Activated naive CD4-positive, alpha-beta T cell (primary cell): ENCODE measurements around the gene MAP2K2.

Source experiments
- DNase-seq, 4 experiments: peaks; one replicate each; lab custom pipeline; 2025; lab: John Stamatoyannopoulos, UW

MAP2K2 gene

GRCh38 chr19:4060621-4061177 is 63.2 kb downstream of the MAP2K2 start:
- no peak for DNase-seq

GRCh38 chr19:4059891-4060620 is 63.9 kb downstream of the MAP2K2 start:
- DNase-seq: no peak

GRCh38 chr19:4059453-4059871 is 64.5 kb downstream of the MAP2K2 start:
- no peak for DNase-seq

- no peak for DNase-seq
These were observed 65.0 kb downstream of the MAP2K2 start for GRCh38 chr19:4058693-4059452.

GRCh38 chr19:4057931-4058692 is 65.8 kb downstream of the MAP2K2 start:
- no peak for DNase-seq

GRCh38 chr19:4055209-4055552 is 68.7 kb downstream of the MAP2K2 start:
- no peak for DNase-seq

GRCh38 chr19:4054441-4055208 is 69.3 kb downstream of the MAP2K2 start:
- DNase-seq: no peak

GRCh38 chr19:4053423-4054324 is 70.2 kb downstream of the MAP2K2 start:
- DNase-seq: no peak

GRCh38 chr19:4052993-4053422 is 70.9 kb downstream of the MAP2K2 start:
- DNase-seq: no peak

GRCh38 chr19:4052114-4052992 is 71.6 kb downstream of the MAP2K2 start:
- DNase-seq: no peak

GRCh38 chr19:4051175-4052101 is 72.5 kb downstream of the MAP2K2 start:
- no peak for DNase-seq

- no peak for DNase-seq
These were observed 74.5 kb downstream of the MAP2K2 start for GRCh38 chr19:4049432-4049831.

- DNase-seq: no peak
These were observed 76.8 kb downstream of the MAP2K2 start for GRCh38 chr19:4046946-4047683.

- DNase-seq: no peak
These were observed 77.6 kb downstream of the MAP2K2 start for GRCh38 chr19:4046362-4046691.

- no peak for DNase-seq
These were observed 78.1 kb downstream of the MAP2K2 start for GRCh38 chr19:4045597-4046361.

GRCh38 chr19:4044990-4045465 is 78.9 kb downstream of the MAP2K2 start:
- DNase-seq: no peak
